Esophagus squamous epithelium (tissue), 4 donors: Measurements from ENCODE around the gene OR1L6.

Source experiments
- CTCF ChIP-seq, 6 experiments: fragments of 450-650 bp in 4 of 6; fragments of 200-600 bp in 2 of 6; sonication (generic) in 2 of 6; IDR thresholded peaks; one replicate each; pipeline ENCODE4 v1.5.1; 2016 to 2019; ENCODE audit warnings: antibody characterized with exemption in 6 of 6, mild to moderate bottlenecking in 4 of 6, moderate library complexity in 4 of 6
- POLR2A ChIP-seq, 4 donors: fragments of 450-650 bp; IDR thresholded peaks; one replicate each; pipeline ENCODE4 v1.6.1; 2017; ENCODE audit warnings: antibody characterized with exemption in 4 of 4, mild to moderate bottlenecking in 4 of 4, moderate library complexity in 3 of 4

- no peak for TF ChIP-seq POLR2A (IDR thresholded peaks at IDR 0.05)
- no peak for TF ChIP-seq CTCF (IDR thresholded peaks at IDR 0.05)
Measured at GRCh38 chr9:122777052-122777451, 34.9 kb downstream of the OR1L6 start.
